ENCODE results near the gene CMSS1.

CMSS1 gene

GRCh38 chr3:99943931-99944761 lies 126.5 kb downstream of the CMSS1 start:
- H3K9me3 Mint-ChIP-seq: no peaks in the 10 kb centered on the region
- H3K36me3 Mint-ChIP-seq: peaks cover 4% of the 10 kb centered on the region
- no peak overlapping the region for H3K27ac Mint-ChIP-seq
- DNase-seq (ENCODE audit: low spot score in 2 of 2): no peak
- H3K4me1 Mint-ChIP-seq: peaks cover 10% of the 10 kb centered on the region
- no peak overlapping the region for H3K4me3 Mint-ChIP-seq
- no peaks in the 10 kb centered on the region for H3K27me3 Mint-ChIP-seq
- ATAC-seq (ENCODE audit: low read depth): no peak

- H3K36me3 Mint-ChIP-seq: peaks cover 4% of the 10 kb centered on the region
- H3K9me3 Mint-ChIP-seq: no peaks in the 10 kb centered on the region
- no peak for ATAC-seq (ENCODE audit: low read depth)
- H3K27ac Mint-ChIP-seq: no peak overlapping the region
- peaks cover 10% of the 10 kb centered on the region for H3K4me1 Mint-ChIP-seq
- no peak for DNase-seq (ENCODE audit: low spot score in 2 of 2)
- H3K4me3 Mint-ChIP-seq: no peak overlapping the region
- no peaks in the 10 kb centered on the region for H3K27me3 Mint-ChIP-seq
Observed at GRCh38 chr3:99945328-99945995, 127.8 kb downstream of the CMSS1 start.

GRCh38 chr3:99947356-99947755 lies 129.7 kb downstream of the CMSS1 start:
- Mint-ChIP-seq H3K9me3 (no peaks in the 10 kb centered on the region), H3K27me3 (no peaks in the 10 kb centered on the region)
- ATAC-seq (ENCODE audit: low read depth): no peak

GRCh38 chr3:99948467-99949089 lies 130.9 kb downstream of the CMSS1 start:
- H3K27ac Mint-ChIP-seq: no peak overlapping the region
- H3K4me3 Mint-ChIP-seq: no peak overlapping the region
- peaks cover 14% of the 10 kb centered on the region for H3K4me1 Mint-ChIP-seq
- H3K36me3 Mint-ChIP-seq: peaks cover 2% of the 10 kb centered on the region
- no peak for DNase-seq (ENCODE audit: low spot score in 2 of 2)
- no peak for ATAC-seq (ENCODE audit: low read depth)
- H3K9me3 Mint-ChIP-seq: no peaks in the 10 kb centered on the region
- no peaks in the 10 kb centered on the region for H3K27me3 Mint-ChIP-seq

More at GRCh38 chr3:99947356-99947755, 129.7 kb downstream of the CMSS1 start:
- no peak overlapping the region for H3K27ac Mint-ChIP-seq
- peaks cover 14% of the 10 kb centered on the region for H3K4me1 Mint-ChIP-seq
- H3K4me3 Mint-ChIP-seq: no peak overlapping the region
- peaks cover 4% of the 10 kb centered on the region for H3K36me3 Mint-ChIP-seq
- DNase-seq (ENCODE audit: low spot score in 2 of 2): no peak

GRCh38 chr3:99949956-99950670 lies 132.5 kb downstream of the CMSS1 start:
- DNase-seq (ENCODE audit: low spot score in 2 of 2): no peak
- Mint-ChIP-seq H3K9me3 (no peaks in the 10 kb centered on the region), H3K4me3 (no peak overlapping the region), H3K27ac (no peak overlapping the region), H3K36me3 (peaks cover 2% of the 10 kb centered on the region), H3K27me3 (no peaks in the 10 kb centered on the region), H3K4me1 (peaks cover 14% of the 10 kb centered on the region)
- ATAC-seq (ENCODE audit: low read depth): no peak

- Mint-ChIP-seq H3K36me3 (peaks cover 2% of the 10 kb centered on the region), H3K27ac (no peak overlapping the region), H3K9me3 (no peaks in the 10 kb centered on the region), H3K4me3 (no peak overlapping the region), H3K4me1 (peaks cover 11% of the 10 kb centered on the region), H3K27me3 (no peaks in the 10 kb centered on the region)
- ATAC-seq (ENCODE audit: low read depth) (no peak), DNase-seq (ENCODE audit: low spot score in 2 of 2) (no peak)
Observed at GRCh38 chr3:99950921-99951320, 133.3 kb downstream of the CMSS1 start.

- ATAC-seq (ENCODE audit: low read depth): no peak
Observed at GRCh38 chr3:99951701-99952100, 134.0 kb downstream of the CMSS1 start.

GRCh38 chr3:99952306-99952705 lies 134.6 kb downstream of the CMSS1 start:
- Mint-ChIP-seq H3K9me3 (no peaks in the 10 kb centered on the region), H3K4me3 (no peak overlapping the region), H3K4me1 (peaks cover 14% of the 10 kb centered on the region), H3K27me3 (no peaks in the 10 kb centered on the region), H3K36me3 (peaks cover 5% of the 10 kb centered on the region), H3K27ac (no peak overlapping the region)
- no peak for DNase-seq (ENCODE audit: low spot score in 2 of 2)
- ATAC-seq (ENCODE audit: low read depth): no peak

More at GRCh38 chr3:99951701-99952100, 134.0 kb downstream of the CMSS1 start:
- DNase-seq (ENCODE audit: low spot score in 2 of 2): no peak
- peaks cover 4% of the 10 kb centered on the region for H3K36me3 Mint-ChIP-seq
- H3K9me3 Mint-ChIP-seq: no peaks in the 10 kb centered on the region
- no peak overlapping the region for H3K4me3 Mint-ChIP-seq
- no peak overlapping the region for H3K27ac Mint-ChIP-seq
- no peaks in the 10 kb centered on the region for H3K27me3 Mint-ChIP-seq
- H3K4me1 Mint-ChIP-seq: peaks cover 13% of the 10 kb centered on the region

- Mint-ChIP-seq H3K9me3 (no peaks in the 10 kb centered on the region), H3K4me3 (no peak overlapping the region), H3K36me3 (peaks cover 3% of the 10 kb centered on the region), H3K4me1 (peaks cover 16% of the 10 kb centered on the region), H3K27ac (no peak overlapping the region), H3K27me3 (no peaks in the 10 kb centered on the region)
- DNase-seq (ENCODE audit: low spot score in 2 of 2) (no peak), ATAC-seq (ENCODE audit: low read depth) (no peak)
Observed at GRCh38 chr3:99953596-99953995, 135.9 kb downstream of the CMSS1 start.

- no peaks in the 10 kb centered on the region for H3K27me3 Mint-ChIP-seq
- DNase-seq (ENCODE audit: low spot score in 2 of 2): no peak
- ATAC-seq (ENCODE audit: low read depth): no peak
- no peak overlapping the region for H3K4me3 Mint-ChIP-seq
- H3K36me3 Mint-ChIP-seq: peaks cover 3% of the 10 kb centered on the region
- no peak overlapping the region for H3K27ac Mint-ChIP-seq
- peaks cover 16% of the 10 kb centered on the region for H3K4me1 Mint-ChIP-seq
- no peaks in the 10 kb centered on the region for H3K9me3 Mint-ChIP-seq
Observed at GRCh38 chr3:99954914-99955644, 137.4 kb downstream of the CMSS1 start.

- H3K27me3 Mint-ChIP-seq: no peaks in the 10 kb centered on the region
- no peak for DNase-seq (ENCODE audit: low spot score in 2 of 2)
- peaks cover 3% of the 10 kb centered on the region for H3K36me3 Mint-ChIP-seq
- no peak overlapping the region for H3K4me3 Mint-ChIP-seq
- peaks cover 16% of the 10 kb centered on the region for H3K4me1 Mint-ChIP-seq
- no peak overlapping the region for H3K27ac Mint-ChIP-seq
- no peaks in the 10 kb centered on the region for H3K9me3 Mint-ChIP-seq
- no peak for ATAC-seq (ENCODE audit: low read depth)
Observed at GRCh38 chr3:99955773-99956562, 138.3 kb downstream of the CMSS1 start.

- Mint-ChIP-seq H3K4me1 (peaks cover 16% of the 10 kb centered on the region), H3K4me3 (no peak overlapping the region), H3K27me3 (no peaks in the 10 kb centered on the region), H3K36me3 (peaks cover 8% of the 10 kb centered on the region), H3K27ac (no peak overlapping the region), H3K9me3 (no peaks in the 10 kb centered on the region)
- DNase-seq (ENCODE audit: low spot score in 2 of 2) (no peak), ATAC-seq (ENCODE audit: low read depth) (no peak)
Observed at GRCh38 chr3:99957151-99957796, 139.6 kb downstream of the CMSS1 start.

Measured in memory B cell (primary cell).